NCI-H2107 (cell line): ENCODE results near the gene VIT.

Source experiments
- DNase-seq: peaks from one replicate; lab custom pipeline; 2025; lab: John Stamatoyannopoulos, UW

The VIT gene, protein sequence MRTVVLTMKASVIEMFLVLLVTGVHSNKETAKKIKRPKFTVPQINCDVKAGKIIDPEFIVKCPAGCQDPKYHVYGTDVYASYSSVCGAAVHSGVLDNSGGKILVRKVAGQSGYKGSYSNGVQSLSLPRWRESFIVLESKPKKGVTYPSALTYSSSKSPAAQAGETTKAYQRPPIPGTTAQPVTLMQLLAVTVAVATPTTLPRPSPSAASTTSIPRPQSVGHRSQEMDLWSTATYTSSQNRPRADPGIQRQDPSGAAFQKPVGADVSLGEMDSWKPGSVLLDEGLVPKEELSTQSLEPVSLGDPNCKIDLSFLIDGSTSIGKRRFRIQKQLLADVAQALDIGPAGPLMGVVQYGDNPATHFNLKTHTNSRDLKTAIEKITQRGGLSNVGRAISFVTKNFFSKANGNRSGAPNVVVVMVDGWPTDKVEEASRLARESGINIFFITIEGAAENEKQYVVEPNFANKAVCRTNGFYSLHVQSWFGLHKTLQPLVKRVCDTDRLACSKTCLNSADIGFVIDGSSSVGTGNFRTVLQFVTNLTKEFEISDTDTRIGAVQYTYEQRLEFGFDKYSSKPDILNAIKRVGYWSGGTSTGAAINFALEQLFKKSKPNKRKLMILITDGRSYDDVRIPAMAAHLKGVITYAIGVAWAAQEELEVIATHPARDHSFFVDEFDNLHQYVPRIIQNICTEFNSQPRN

GRCh38 chr2:36696533-36696932 is at the start of gene VIT:
TSS of gene VIT (plus strand) at chr2:36696707. CDS start at chr2:36716371, 19,664 bp downstream.
- no peak for DNase-seq

DNA sequence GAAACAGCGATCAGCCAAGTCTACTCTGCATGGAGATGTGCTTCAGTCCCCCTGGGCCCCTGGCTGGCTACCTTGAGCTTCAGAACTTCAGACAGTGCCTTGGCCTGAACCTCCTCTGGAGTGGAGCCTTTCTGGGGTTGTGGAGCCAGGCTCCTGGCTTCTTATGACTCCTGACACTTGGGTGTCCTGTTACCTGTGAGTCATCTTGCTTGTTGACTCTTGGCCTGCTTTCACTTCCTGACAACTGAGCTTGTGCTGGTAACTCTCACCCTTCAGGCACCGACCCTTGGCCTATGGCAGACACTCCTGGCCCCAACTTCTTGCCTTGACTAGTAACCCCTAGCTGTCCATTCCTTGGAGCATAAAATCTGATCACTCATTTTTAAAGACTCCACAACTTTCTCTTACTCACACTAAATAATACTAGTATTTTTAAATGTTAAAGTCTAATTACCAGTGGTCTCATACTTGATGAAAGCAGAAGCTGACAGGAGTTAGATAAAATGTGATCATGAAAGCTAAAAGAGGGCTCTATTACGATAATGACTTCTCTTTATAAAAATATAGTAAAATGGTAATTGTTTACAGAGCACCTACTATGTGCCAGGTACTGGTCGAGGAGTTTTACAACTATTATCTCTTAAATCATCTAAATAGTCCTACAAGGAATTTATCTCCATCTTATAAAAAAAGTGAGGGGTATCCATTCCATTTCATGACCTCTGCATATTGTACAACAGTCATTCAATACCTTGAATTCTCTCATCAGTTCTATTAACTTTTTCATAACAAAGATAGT is 46.3 kb upstream of the VIT start:
- no peak for DNase-seq

- no peak for DNase-seq
These were observed 43.4 kb upstream of the VIT start for GRCh38 chr2:36653155-36653554.

DNA sequence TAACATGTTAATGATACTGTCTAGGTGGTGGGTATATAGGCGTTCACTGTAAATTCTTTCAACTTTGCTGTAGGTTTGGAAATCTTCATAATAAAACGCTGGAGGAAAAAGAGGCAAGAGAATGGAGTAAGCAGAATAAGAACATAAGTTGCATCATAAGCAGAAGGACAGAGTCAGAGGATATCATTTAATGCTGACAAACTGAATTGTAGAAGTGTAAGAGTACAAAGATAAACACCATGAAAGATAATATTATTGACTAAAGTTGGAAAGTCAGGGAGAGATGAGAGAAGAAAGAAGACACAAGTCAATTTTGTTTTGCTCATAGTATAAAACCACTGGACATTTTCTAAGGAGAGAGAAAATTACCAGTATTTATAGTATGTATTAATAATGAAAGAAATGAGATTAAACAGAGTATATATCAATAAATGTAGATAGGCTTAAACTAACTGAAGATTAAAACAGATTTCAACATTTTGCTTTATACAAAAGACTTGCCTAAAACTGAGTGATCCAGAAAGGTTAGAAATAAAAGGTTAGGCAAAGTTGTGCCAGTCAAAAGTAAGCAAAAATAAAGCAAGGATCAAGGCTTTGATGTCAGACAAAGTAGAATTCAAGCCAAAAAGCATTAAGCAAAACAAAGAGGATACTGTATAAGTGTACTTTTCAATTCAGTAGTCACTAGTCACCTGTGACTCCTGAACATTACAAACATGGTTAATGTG is 42.4 kb upstream of the VIT start:
- no peak for DNase-seq

- DNase-seq = no peak
These were observed 41.1 kb upstream of the VIT start for GRCh38 chr2:36655453-36655852.

- DNase-seq = no peak
These were observed 38.8 kb upstream of the VIT start for GRCh38 chr2:36657703-36658102.

- DNase-seq = no peak
These were observed 38.2 kb upstream of the VIT start for GRCh38 chr2:36658277-36658748.

- DNase-seq = no peak
These were observed 37.3 kb upstream of the VIT start for GRCh38 chr2:36659218-36659617.

- DNase-seq = no peak
These were observed 36.6 kb upstream of the VIT start for GRCh38 chr2:36659872-36660312.

GRCh38 chr2:36662638-36663037 is 33.9 kb upstream of the VIT start:
- DNase-seq = no peak

DNA sequence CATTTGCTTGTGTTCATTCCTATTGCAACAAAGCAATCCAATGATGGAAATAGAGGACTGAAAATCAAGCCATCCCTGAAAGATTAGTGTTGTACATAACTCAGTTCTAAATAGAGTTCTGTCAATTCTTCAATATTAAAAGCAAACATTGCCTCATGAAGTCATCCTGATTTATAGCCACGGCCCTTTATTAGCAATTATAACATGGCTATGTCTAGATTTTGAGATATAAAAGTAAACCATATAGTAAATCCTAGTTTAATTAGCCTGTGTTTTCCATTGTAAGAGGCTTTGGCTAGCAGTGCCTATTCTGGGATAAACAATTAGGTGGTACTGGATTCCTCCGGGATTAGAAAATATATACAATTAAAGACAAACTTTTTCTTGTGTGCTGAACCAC is 33.2 kb upstream of the VIT start:
- DNase-seq = no peak

GRCh38 chr2:36663851-36664695 is 32.4 kb upstream of the VIT start:
- peak; percentile 19 for DNase-seq

DNA sequence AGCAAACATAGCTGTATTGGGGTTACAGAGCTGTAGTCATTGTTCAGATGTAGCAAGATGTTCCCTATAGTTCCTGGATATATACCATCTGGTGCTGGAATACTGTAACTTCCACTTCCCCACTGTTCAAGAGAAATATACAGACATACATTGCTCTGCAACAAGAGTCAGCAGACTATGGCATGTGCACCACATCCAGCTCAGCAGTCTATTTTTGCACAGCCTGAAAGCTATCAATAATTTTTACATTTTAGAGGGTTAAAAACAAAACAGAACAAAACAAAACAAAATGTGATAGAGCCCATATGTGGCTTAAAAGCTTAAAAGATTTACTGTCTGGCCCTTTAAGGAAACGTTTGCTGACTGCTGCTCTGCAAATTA is 31.8 kb upstream of the VIT start:
- no peak for DNase-seq

- DNase-seq = no peak
These were observed 28.6 kb upstream of the VIT start for GRCh38 chr2:36667931-36668330.

GRCh38 chr2:36670881-36671595 is 25.5 kb upstream of the VIT start:
- DNase-seq = no peak

GRCh38 chr2:36671731-36672130 is 24.8 kb upstream of the VIT start:
- no peak for DNase-seq

- DNase-seq = no peak
These were observed 24.3 kb upstream of the VIT start for GRCh38 chr2:36672199-36672598.

GRCh38 chr2:36675579-36676282 is 20.8 kb upstream of the VIT start:
- DNase-seq = no peak

DNA sequence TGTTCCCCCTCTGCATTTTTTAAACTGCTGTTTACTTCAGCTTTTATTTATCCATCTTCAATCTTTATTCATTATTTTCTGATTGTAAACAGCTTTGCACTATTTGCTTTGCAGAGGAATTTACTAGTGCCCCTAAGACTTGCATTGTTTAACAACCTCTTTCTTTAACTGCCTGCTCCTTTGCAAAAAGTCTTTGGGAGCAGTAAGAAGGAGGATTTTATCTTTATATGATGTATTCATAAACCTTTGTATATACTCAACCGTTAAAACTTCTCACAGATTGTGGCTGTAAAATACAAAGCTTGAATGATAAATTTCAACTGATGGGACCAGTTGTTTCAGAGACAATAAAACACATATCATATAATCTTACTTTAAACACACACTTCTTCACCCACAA is 20.1 kb upstream of the VIT start:
- DNase-seq = no peak

GRCh38 chr2:36677386-36677785 is 19.1 kb upstream of the VIT start:
- DNase-seq = no peak
